WTC11 (cell line): ENCODE data around the gene A4GNT.

ENCODE experiments used
- KAT7 ChIP-seq: sonication (generic); formaldehyde crosslinking; IDR thresholded peaks from 2 replicates; pipeline ENCODE4 v1.8.1; 2023; ENCODE audit warnings: missing genetic modification reagents, mild to moderate bottlenecking, borderline replicate concordance
- TF ChIP-seq, protein P1 (sequence below): sonication (generic); formaldehyde crosslinking; IDR thresholded peaks from 2 replicates; pipeline ENCODE4 v1.8.1; 2023; ENCODE audit warnings: mild to moderate bottlenecking, missing genetic modification reagents, moderate library complexity
- TF ChIP-seq, protein P2 (sequence below): fragments of 200-600 bp; IDR thresholded peaks from 2 replicates; pipeline ENCODE4 v1.8.0; 2022; ENCODE audit warnings: antibody characterized with exemption

DNA sequence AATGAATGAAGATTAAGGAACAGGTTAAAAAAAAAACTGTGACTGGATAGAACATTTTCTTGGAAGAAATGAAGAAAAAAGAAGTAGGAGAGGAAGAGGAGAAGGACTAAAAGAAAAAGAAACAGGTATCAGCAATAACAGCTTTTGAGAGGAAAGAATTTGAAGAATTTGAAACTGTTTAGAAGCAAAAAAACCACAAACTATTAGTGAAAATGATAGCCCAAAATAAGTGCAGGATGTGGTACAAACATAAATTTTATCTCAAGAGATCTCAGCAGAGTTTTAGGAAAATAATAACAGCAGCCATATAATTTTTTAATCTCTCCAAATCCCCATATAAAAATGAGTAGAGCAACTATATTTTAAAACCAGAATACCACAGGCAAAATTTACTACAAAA is 8.8 kb upstream of the A4GNT start:
- TF ChIP-seq, protein P1, sequence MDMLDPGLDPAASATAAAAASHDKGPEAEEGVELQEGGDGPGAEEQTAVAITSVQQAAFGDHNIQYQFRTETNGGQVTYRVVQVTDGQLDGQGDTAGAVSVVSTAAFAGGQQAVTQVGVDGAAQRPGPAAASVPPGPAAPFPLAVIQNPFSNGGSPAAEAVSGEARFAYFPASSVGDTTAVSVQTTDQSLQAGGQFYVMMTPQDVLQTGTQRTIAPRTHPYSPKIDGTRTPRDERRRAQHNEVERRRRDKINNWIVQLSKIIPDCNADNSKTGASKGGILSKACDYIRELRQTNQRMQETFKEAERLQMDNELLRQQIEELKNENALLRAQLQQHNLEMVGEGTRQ, result no peak
- TF ChIP-seq, protein P2, sequence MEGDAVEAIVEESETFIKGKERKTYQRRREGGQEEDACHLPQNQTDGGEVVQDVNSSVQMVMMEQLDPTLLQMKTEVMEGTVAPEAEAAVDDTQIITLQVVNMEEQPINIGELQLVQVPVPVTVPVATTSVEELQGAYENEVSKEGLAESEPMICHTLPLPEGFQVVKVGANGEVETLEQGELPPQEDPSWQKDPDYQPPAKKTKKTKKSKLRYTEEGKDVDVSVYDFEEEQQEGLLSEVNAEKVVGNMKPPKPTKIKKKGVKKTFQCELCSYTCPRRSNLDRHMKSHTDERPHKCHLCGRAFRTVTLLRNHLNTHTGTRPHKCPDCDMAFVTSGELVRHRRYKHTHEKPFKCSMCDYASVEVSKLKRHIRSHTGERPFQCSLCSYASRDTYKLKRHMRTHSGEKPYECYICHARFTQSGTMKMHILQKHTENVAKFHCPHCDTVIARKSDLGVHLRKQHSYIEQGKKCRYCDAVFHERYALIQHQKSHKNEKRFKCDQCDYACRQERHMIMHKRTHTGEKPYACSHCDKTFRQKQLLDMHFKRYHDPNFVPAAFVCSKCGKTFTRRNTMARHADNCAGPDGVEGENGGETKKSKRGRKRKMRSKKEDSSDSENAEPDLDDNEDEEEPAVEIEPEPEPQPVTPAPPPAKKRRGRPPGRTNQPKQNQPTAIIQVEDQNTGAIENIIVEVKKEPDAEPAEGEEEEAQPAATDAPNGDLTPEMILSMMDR, result no peak
- no peak for TF ChIP-seq KAT7 (CRISPR knock-in tag)
